HG02885 (cell line): ENCODE measurements around the gene BAG2.

Source experiments
- ATAC-seq: cut with Tn5 transposase; IDR thresholded peaks from one replicate; pipeline ENCODE4 v1.9.1; 2021; ENCODE audit warnings: mild to moderate bottlenecking; ENCODE audit not compliant: unreplicated experiment, poor library complexity

Gene BAG2

DNA sequence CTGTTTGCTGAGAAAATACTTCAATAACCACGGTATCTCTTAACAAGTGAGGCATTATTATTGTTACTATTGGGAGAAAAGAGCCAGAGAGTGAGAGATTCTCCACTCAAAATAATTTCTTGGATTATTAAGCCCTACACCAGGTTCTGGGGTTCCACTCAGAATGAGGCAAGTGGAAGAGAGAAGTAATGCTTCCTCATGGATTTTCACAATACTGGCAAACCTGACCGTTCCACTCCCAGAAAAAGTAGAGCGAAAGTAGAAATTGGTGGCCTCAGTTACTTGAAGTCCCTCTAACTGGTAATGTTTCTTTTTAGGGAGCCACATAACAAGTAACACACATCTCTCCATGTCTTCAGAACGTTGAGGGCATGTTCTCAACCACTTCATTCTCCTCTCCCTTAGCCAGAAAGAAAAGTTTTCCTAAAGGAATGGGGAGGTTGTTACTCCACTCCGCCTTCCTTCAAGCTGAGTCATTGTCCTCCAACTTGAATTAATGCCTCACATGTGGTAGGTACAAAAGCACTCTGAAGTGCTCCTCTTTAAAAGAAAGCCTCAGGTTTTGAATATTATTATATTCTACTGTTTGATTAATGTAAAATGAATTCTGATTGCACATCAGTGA lies 1.9 kb downstream of the BAG2 start:
- no peak for ATAC-seq

DNA sequence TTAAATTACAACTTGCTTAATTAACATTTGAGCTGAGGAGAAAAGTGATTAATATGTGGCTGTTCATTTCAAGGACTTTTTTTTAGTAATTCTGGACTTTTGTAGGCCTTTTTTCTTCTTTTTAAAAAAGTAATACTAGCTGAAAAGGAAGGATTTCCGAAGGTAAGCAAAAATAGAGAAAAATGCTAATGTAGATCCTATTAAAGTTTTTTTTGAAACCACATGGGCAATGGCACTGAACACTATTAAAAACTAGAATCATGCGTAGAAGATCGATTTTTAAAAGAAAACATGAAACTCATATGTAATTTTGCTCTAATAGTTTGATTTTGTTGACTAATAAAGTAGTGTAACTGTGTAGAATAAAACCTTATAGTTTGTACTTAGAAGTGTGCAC lies 2.4 kb downstream of the BAG2 start:
- ATAC-seq, result no peak

- ATAC-seq, result no peak
Measured at GRCh38 chr6:57177545-57178265, 5.6 kb downstream of the BAG2 start.

- ATAC-seq, result no peak
Measured at GRCh38 chr6:57180596-57180995, 8.5 kb downstream of the BAG2 start.

DNA sequence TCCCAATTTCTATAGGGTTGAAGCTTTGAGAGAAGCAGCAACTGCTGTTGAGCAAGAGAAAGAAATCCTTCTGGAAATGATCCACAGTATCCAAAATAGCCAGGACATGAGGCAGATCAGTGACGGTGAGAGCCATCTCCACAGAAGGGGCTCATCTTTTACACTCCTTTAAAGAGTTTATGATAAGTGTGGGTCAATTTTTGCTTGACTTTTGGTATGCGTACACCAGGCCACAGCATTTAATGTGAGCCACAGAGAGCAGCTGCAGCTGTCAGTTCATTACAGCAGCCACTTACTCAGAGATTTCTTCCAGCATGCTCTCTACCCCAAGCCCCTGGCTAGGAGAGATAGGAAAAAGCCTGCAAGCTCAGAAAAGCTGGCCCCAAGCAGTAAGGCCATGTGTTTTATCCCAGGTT lies 9.9 kb downstream of the BAG2 start:
- no peak for ATAC-seq

- no peak for ATAC-seq
Measured at GRCh38 chr6:57183336-57183735, 11.2 kb downstream of the BAG2 start.

DNA sequence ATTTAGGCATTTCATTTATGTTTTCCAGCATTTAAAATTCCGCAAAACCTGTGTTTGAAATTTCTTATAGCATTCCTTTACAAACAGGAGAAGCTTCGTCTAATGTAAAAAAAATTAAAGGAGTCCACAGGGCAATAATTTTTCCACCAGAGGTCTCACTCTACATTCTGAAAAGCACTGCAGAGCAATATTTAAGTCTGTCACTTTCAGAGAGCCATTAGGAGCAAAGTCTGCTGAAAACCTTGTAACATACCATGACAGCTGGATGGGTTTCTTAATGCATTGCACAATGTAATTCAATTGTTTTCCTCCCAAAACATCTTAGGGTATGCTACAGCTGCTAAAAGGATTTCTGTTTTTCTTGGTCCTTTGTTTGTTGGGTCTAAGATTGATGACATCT lies 18.0 kb downstream of the BAG2 start:
- ATAC-seq, result no peak

DNA sequence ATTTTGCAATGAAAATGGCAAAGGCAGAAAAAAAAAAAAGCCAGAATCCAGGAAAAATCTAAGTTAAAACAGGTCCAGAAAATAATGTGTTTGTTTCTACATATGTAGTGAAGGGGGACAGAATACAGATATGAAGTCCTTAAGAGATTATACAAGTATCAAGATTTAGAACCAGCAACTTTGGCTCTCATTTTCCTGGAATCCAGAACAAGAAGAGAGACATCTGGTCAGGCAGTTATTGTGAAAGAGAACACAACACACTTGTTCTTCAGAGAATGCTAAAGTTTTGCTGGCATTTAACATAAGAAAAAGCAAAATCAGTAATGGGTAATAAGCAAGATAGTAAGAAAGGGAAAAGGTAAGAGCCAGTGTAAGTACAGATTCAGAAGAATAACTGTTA lies 21.1 kb downstream of the BAG2 start:
- no peak for ATAC-seq

GRCh38 chr6:57195457-57195856 lies 23.3 kb downstream of the BAG2 start:
- ATAC-seq, result no peak

GRCh38 chr6:57198926-57199636 lies 27.0 kb downstream of the BAG2 start:
- no peak for ATAC-seq

- no peak for ATAC-seq
Measured at GRCh38 chr6:57201718-57202117, 29.6 kb downstream of the BAG2 start.

GRCh38 chr6:57205550-57206328 lies 33.6 kb downstream of the BAG2 start:
- no peak for ATAC-seq

GRCh38 chr6:57207141-57207540 lies 35.0 kb downstream of the BAG2 start:
- ATAC-seq, result no peak

DNA sequence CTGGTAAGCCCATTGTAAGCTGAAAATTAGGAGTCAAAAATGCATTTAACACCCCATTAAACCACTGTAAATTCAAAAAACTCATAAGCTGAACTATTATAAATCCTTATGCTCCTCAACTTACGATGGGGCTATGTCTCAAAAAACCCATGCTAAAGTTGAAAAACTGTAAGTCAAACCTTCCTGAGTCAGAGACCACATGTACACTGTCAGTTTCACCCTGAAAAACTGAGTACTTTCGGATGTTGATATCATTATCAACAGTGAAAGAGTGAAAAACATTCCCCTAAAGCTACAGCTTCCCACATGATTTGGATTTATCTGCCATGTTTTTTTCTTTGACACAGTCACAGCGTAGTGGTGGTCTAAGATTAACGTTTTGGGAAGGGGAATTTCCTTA lies 35.7 kb downstream of the BAG2 start:
- ATAC-seq, result no peak

DNA sequence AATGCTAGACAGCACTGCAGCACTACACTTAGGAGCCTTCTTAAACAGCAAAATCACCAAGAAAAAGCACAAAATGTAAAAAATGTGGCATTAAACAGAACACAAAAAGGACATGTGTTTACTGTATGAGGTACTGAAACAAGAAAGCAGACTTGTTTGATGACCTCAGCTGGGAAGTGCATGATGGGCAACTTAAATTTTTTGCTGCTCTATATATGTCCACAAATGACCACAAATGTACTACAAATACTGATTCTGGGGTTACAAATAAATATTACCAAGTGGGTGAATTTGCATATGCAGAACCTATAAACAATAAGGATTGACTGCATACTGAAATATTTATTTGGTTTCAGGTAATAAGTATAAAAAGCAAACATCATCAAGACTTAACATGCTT lies 36.9 kb downstream of the BAG2 start:
- peak; percentile 46 for ATAC-seq

- no peak for ATAC-seq
Measured at GRCh38 chr6:57210060-57210459, 37.9 kb downstream of the BAG2 start.

GRCh38 chr6:57215260-57215659 lies 43.1 kb downstream of the BAG2 start:
- no peak for ATAC-seq

GRCh38 chr6:57216235-57217101 lies 44.3 kb downstream of the BAG2 start:
- no peak for ATAC-seq

DNA sequence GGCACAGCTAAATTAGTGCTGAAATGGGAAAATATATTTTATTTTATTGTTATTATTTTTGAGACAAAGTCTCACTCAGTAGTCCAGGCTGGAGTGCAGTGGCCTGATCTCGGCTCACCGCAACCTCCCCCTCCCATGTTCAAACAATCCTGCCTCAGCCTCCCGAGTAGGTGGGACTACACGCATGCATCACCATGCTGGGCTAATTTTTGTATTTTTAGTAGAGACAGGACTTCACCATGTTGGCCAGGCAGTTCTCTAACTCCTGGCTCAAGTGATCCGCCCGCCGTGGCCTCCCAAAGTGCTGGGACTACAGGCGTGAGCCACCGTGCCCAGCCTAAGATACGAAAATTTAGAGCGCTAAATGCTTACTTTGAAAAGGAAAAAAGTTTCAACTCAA lies 45.1 kb downstream of the BAG2 start:
- ATAC-seq, result no peak
